ENCODE measurements around the gene CSGALNACT2.

DNA sequence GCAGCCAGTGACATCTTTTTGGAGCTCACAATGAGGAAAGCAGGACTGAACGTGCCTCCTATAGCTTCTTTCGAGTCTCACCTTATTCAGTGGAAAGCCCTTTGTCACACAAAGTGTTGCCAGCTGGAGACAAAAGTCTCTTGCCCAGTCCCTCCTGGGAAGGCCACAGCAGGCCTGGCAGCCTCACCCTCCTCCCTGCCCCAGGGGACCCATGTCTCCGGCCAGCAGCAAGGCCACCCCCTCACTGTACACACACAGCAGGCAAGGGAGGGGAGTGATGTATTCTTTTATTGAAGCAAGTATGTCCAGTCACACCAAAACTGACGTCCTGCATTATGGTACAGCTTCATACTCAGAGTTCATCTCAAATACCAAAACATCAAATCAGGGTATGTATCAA is 56.0 kb downstream of the CSGALNACT2 start:
- no peak for TF ChIP-seq SIN3A (IDR thresholded peaks at IDR 0.05; ENCODE audit: borderline replicate concordance, insufficient read depth, low read depth, low read length)
- TF ChIP-seq, protein P1, sequence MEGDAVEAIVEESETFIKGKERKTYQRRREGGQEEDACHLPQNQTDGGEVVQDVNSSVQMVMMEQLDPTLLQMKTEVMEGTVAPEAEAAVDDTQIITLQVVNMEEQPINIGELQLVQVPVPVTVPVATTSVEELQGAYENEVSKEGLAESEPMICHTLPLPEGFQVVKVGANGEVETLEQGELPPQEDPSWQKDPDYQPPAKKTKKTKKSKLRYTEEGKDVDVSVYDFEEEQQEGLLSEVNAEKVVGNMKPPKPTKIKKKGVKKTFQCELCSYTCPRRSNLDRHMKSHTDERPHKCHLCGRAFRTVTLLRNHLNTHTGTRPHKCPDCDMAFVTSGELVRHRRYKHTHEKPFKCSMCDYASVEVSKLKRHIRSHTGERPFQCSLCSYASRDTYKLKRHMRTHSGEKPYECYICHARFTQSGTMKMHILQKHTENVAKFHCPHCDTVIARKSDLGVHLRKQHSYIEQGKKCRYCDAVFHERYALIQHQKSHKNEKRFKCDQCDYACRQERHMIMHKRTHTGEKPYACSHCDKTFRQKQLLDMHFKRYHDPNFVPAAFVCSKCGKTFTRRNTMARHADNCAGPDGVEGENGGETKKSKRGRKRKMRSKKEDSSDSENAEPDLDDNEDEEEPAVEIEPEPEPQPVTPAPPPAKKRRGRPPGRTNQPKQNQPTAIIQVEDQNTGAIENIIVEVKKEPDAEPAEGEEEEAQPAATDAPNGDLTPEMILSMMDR (IDR thresholded peaks at IDR 0.05): no peak

All from Panc1 (cell line).